HUDEP-2 (cell line): ENCODE results near the gene B4GALT5.
A peak's percentile ranks its signal among the peaks of the same experiment; 100 is the strongest.
"Not testable (repeated sequence)": the region's sequence is repeated elsewhere in the genome, so short reads cannot be mapped to it uniquely, and the experiment has no call there.

Experiments
- DNase-seq, 76 experiments: peaks; one replicate each; lab custom pipeline; 2025; ENCODE audit not compliant: unreplicated experiment in 76 of 76; lab: John Stamatoyannopoulos, UW

The B4GALT5 gene

DNA sequence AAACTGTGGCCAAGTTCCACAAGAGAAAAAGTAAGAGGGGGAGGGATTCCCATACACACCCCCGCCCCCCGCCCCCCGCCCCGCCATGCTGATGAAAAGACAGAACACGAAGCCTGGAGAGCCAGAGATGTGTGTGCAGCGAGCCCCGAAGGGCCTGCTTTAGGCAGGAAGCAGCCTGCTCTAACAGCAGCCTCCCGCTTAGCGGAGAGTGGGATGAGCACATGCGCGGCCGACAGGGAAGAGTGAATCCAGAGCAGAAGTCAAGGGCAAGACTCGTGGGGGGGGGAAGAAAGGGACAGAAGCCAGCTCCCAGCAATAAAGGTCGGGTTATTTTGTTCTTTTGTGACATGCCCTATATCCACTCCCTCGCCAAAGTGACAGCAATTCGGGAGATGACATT lies 78.5 kb downstream of the B4GALT5 start:
- no peak for DNase-seq

GRCh38 chr20:49634116-49634515 lies 79.6 kb downstream of the B4GALT5 start:
- DNase-seq: no peak

DNA sequence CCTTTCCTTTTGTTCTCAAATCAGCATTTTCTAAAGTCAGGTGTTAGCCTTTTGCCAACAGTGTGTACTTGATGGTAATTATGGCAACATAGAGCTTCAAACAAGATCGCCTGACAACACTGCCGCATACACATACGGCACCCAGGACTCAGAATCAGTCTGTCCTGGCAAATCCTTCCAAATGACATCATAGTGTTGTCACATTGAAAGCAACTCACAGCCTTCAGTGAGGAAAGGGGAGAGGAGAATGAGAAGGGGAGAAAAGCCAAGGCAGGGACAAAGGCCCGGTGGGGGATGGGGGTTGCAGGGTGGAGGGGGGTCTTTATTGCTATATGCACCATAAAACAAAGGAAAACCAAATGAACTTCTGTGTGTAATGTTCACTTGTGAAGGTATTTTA lies 80.0 kb downstream of the B4GALT5 start:
- DNase-seq: no peak

DNA sequence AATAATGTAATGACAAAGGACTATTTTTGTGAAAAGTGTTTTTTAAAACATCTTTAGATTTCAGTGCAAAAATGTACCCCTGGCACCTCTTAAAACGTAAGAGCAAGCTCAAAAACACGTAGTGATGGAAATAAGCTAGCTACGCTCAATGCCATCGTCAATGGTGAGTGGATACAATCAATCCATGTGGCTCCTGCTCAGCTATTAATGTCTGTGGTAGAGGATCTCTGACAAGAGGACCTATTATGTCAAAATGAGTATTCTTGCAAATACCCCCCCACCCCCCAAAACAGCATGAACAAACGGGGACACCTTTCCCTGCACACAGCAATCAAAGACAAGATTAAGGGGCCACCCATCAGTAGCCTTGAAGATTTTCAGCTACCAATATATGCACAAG lies 80.7 kb downstream of the B4GALT5 start:
- DNase-seq: no peak

- no peak for DNase-seq
Observed at GRCh38 chr20:49631856-49632418, 81.7 kb downstream of the B4GALT5 start.

GRCh38 chr20:49631061-49631716 lies 82.5 kb downstream of the B4GALT5 start:
- no peak for DNase-seq

GRCh38 chr20:49630396-49630951 lies 83.2 kb downstream of the B4GALT5 start:
- DNase-seq: no peak

DNA sequence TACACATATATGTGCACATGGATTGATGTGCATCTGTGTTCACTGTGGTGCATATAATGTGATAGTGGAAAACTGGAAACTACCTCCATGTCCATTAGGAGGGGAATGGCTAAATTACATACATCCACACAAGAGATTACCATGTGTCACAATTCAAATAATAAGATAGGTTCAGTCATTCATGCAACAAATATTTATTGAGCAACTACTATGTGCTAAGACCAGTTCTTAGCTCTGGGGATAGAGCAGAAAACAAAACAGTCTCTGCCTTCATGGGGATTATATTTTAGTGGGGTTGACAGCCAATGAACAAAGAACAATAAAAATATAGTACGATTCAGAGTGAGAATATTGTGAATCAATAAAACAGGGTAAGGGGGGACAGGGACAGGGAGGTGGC lies 84.1 kb downstream of the B4GALT5 start:
- DNase-seq: no peak

DNA sequence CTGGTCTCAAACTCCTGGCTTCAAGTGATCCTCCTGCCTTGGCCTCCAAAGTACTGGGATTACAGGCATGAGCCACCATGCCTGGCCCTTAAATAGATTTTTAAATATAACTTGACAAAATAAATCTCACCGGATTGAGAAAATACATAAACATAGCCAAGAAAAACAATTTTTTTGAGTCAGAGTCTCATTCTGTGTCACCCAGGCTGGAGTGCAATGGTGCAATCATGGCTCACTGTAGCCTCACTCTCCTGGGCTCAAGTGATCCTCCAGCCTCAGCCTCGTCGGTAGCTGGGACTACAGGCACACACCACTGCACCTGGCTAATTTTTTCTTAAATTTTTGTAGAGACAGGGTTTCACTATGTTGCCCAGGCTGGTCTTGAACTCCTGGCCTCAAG lies 85.4 kb downstream of the B4GALT5 start:
- DNase-seq: not testable (repeated sequence)

DNA sequence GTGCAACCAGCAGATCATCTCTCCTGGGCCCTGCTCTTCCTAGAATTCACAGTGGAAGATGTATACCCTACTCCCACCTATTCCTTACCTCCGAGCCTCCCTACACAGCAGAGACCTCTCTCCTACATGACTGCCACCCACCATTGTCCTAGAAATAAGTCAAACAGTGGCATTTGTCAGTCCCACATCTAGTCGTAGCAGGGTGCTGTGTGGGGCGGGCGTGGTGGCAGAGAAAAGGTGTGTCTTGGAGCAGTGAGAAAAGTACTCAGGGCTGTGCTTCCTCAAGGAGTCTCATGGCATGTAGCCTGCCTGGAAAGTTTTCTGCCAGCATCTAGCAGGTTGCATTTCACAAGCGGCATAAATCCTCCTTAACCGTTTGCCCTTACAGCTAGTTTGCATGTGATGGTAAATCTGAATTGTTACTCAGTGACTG lies 86.3 kb downstream of the B4GALT5 start:
- no peak for DNase-seq

GRCh38 chr20:49624988-49625387 lies 88.7 kb downstream of the B4GALT5 start:
- not testable (repeated sequence) for DNase-seq

DNA sequence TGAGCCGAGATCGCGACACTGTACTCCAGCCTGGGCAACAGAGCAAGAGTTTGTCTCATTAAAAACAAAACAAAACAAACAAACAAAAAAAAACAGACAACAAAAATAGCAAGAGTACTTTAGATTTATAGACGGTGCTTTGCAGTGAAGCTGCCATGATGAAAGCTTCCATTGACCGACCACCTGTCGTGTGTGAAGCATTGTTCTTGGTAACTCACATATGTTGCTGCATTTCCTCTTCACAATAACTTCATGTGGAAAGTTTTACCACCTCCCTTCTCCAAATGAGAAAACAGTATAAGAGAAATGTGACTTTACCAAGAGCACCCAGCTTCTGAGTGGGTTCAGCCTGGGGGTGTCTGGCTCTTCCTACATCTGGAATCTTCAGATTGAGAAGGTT lies 89.4 kb downstream of the B4GALT5 start:
- DNase-seq: no peak

DNA sequence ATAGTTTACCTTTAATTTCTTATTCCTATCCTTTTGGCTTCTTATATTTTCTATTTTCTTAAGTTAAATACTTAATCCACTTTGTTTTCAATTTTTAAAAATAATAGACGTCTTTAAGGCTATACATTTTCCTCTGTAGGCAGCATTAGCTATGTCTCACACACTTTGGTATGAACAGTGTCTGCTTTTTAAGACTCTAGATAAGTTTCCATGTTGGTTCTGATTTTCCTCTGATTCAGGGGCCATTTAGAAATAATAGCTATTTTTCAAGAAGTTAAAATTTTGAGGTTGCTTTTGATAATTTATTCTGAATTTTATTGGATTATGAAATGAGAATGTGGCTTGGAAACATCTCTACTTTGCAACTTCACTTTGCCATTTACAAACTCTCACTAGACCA lies 91.4 kb downstream of the B4GALT5 start:
- DNase-seq: no peak

- no peak for DNase-seq
Observed at GRCh38 chr20:49620364-49621240, 93.1 kb downstream of the B4GALT5 start.

- DNase-seq: no peak
Observed at GRCh38 chr20:49619113-49620048, 94.3 kb downstream of the B4GALT5 start.

GRCh38 chr20:49618289-49618688 lies 95.4 kb downstream of the B4GALT5 start:
- DNase-seq: no peak

DNA sequence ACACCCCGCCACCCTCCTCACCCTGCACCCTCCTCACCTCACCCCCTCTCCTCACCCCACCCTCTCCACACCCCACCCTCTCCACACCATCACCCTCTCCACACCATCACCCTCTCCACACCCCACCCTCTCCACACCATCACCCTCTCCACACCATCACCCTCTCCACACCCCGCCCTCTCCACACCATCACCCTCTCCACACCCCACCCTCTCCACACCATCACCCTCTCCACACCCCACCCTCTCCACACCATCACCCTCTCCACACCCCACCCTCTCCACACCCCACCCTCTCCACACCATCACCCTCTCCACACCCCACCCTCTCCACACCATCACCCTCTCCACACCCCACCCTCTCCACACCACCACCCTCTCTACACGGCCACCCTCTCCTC lies 96.3 kb downstream of the B4GALT5 start:
- DNase-seq: not testable (repeated sequence)

DNA sequence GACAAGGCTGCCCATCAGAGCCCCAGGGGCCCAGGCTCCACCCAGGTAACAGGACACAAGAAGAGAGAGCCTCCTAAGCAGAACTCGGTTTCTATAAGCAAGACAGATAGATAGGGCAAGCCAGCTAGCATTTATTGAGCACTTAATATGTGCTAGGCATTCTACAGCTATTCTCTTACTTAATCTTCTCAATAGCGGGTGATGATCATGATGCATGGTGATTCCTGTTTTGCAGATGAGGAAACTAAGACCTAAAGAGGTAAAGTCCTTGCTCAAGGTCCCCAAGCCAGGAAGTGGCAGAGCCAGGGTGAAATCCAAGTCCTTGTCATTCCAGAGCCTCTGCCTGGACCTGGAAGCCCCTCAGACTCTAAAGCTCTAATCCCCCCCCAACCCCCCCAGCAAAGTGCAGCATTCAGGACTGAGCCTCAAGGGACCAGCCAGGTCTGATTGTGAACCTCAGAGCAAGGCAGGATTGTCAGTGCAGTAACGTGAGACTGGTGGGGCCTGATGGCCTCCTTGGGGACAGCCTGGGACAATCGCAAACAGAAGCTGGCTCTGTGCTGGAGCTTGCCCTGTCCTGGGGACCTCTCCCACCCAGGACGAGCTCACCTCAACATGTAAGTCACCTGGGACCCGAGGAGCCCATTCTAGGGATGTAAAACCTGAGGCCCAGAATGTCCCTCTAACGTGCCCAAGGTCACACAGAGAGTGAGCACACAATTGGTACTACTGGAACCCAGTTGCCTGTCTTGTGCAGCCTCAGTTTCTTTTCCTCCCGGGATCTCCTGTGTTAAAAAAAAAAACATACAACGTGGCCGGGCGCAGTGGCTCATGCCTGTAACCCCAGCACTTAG lies 97.3 kb downstream of the B4GALT5 start:
- no peak for DNase-seq

DNA sequence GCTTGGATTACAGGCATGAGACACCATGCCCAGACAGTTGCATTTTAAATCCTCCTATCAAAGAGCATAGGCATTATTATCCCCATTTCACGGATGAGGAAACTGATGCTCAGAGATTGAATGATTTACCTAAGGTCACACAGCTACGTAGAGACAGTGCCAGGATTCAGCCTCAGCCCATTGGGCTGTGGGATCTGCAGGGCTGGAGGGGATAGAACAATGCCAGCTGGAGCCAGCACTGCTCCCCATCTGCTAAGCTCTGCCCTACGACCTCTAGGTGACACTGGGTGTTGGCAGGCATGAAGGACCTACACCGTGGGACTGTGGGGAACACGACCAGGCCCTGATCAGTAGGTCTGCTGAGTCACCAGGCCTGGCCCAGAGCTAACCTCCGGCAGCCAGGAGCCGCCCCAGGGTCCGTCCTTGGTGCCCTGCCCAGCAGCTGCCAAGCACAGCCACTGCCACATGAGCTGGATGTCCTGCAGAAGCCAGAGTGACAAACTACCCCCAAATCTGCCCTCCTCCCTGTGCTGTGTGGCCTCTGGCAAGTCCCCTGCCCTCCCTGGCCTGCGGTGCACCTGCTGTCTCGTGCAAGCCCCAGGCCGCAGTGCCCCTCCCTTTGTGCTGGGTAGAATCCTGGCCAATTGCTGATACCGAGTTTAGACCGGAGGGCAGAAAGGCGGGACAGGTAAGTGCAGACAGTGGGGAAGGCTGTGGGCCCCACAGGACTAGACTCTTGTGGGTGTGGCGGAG lies 98.1 kb downstream of the B4GALT5 start:
- peak in 73 of 76 experiments; percentile 13 to 82 (median 60) for DNase-seq
